Right atrium auricular region (tissue), 2 donors: ENCODE measurements around the gene GRK1. TPM values are rescaled to one million over a fixed set of nuclear protein-coding genes. Genes with fewer than 3 reads are reported as not detected.

Experiments used
- DNase-seq: peaks from one replicate; pipeline ENCODE4 v3.0.0-alpha.2; 2019; ENCODE audit warnings: low spot score
- H3K27ac ChIP-seq, 2 donors: fragments of 200-600 bp; sonication (generic); 1 replicate in 1 of 2; 2 replicates in 1 of 2; pipeline ENCODE4 v1.5.1; 2016 to 2019
- H3K27me3 ChIP-seq, 2 donors: fragments of 200-600 bp; sonication (generic); one replicate each; pipeline versions ENCODE4 v1.5.1 to v1.6.0; 2017 to 2019
- H3K36me3 ChIP-seq: fragments of 200-600 bp; sonication (generic); one replicate; pipeline ENCODE4 v1.5.1; 2016
- H3K4me1 ChIP-seq, 2 donors: fragments of 200-600 bp; sonication (generic); one replicate each; pipeline versions ENCODE4 v1.5.1 to v1.6.0; 2017 to 2019
- H3K4me3 ChIP-seq, 2 donors: fragments of 200-600 bp; sonication (generic); 1 replicate in 1 of 2; 2 replicates in 1 of 2; pipeline ENCODE4 v1.5.1; 2017 to 2019; ENCODE audit warnings: mild to moderate bottlenecking in 1 of 2, moderate library complexity in 1 of 2
- H3K9me3 ChIP-seq, 2 donors: fragments of 200-600 bp; sonication (generic); one replicate each; pipeline ENCODE4 v1.5.1; 2019
- CTCF ChIP-seq, 2 donors: fragments of 200-600 bp; sonication (generic); IDR thresholded peaks; one replicate each; pipeline ENCODE4 v1.5.1; 2019; ENCODE audit warnings: antibody characterized with exemption in 2 of 2
- total RNA-seq, 2 donors: library from RNA; depleted of rRNA; stranded (reverse); fragments of >200 nt; gene quantifications; one replicate each; pipeline ENCODE4 v1.1.0, GENCODE V29; 2016

GRK1 gene
- total RNA-seq, 2 donors from 2014 or later, result not detected

DNA sequence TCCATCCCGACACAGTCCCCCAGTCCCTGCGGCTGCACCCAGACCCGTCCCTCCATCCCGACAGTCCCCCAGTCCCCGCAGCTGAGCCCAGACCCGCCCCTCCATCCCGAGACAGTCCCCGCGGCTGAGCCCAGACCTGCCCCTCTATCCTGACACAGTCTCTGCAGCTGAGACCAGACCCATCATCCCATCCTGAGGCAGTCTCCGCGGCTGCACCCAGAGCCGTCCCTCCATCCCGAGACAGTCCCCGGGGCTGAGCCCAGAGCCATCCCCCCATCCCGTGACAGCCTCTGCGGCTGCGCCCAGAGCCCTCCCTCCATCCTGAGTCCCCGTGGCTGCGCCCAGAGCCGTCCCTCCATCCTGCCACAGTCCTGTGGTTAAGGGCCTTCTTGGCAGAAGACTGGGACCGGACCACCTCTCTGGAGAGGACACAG is 63.3 kb downstream of the GRK1 start:
- Histone ChIP-seq H3K27ac (no peak overlapping the region), H3K9me3 (no peaks in the 10 kb centered on the region), H3K27me3 (no peaks in the 10 kb centered on the region), H3K4me1 (peaks cover 0 to 16% of the 10 kb centered on the region in 2 donors), H3K36me3 (no peaks in the 10 kb centered on the region), H3K4me3 (no peak overlapping the region)
- no peak for DNase-seq
- TF ChIP-seq CTCF (IDR thresholded peaks at IDR 0.05), result no peak

- Histone ChIP-seq H3K4me1 (peaks cover 0 to 16% of the 10 kb centered on the region in 2 donors), H3K4me3 (no peak overlapping the region), H3K27ac (no peak overlapping the region), H3K36me3 (no peaks in the 10 kb centered on the region), H3K27me3 (no peaks in the 10 kb centered on the region), H3K9me3 (no peaks in the 10 kb centered on the region)
- TF ChIP-seq CTCF (IDR thresholded peaks at IDR 0.05), result no peak
- no peak for DNase-seq
These were observed 63.8 kb downstream of the GRK1 start for GRCh38 chr13:113730831-113731191.

GRCh38 chr13:113731192-113732175 is 64.5 kb downstream of the GRK1 start:
- no peak for DNase-seq
- no peak for TF ChIP-seq CTCF (IDR thresholded peaks at IDR 0.05)
- H3K4me3 ChIP-seq, result no peak overlapping the region

GRCh38 chr13:113732176-113732960 is 65.3 kb downstream of the GRK1 start:
- H3K27me3 ChIP-seq, result no peaks in the 10 kb centered on the region
- no peaks in the 10 kb centered on the region for H3K36me3 ChIP-seq
- no peak overlapping the region for H3K27ac ChIP-seq
- no peak for TF ChIP-seq CTCF (IDR thresholded peaks at IDR 0.05)
- DNase-seq, result no peak
- H3K4me3 ChIP-seq, result no peak overlapping the region
- no peaks in the 10 kb centered on the region for H3K9me3 ChIP-seq
- H3K4me1 ChIP-seq, result peaks cover 0 to 11% of the 10 kb centered on the region in 2 donors

More at GRCh38 chr13:113731192-113732175, 64.5 kb downstream of the GRK1 start:
- Histone ChIP-seq H3K9me3 (no peaks in the 10 kb centered on the region), H3K4me1 (peaks cover 0 to 14% of the 10 kb centered on the region in 2 donors), H3K27ac (no peak overlapping the region), H3K36me3 (no peaks in the 10 kb centered on the region), H3K27me3 (no peaks in the 10 kb centered on the region)

DNA sequence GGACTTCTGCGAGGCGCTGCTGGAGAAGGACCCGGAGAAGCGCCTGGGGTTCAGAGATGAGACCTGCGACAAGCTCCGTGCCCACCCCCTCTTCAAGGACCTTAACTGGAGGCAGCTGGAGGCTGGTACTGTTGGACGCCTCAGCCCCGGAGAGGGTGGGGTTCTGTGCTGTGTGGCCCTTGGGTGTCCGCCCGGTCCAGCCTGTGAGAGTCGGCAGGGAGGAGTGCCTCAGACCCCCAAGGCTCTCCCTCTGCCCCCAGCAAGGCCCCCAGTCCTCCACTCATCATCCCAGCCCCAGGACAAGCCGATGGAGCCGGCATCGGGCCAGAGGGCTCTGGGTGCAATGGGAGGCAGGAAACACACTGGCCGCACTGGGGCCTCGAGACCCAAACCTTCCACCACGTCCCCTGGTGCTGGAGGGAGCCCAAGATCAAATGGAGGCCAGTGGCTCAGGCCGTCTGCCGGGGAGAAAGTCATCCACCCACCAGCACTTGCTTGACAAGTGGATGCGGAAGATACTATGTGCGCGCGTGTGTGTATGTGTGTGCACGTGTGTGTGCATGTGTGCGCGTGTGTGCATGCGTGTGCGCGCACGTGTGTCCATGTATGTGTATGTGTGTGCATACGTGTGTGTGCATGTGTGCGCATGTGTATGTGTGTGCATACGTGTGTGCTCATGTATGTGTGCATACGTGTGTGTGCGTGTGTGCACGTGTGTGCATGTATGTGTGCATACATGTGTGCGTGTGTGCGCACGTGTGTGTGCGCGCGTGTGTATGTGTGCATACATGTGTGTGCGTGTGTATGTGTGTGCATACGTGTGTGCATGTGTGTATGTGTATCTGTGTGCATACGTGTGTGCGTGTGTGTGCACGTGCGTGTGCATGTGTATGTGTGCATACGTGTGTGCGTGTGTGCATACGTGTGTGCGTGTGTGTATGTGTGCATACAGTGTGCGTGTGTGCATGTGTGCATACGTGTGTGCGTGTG is 66.2 kb downstream of the GRK1 start:
- DNase-seq, result no peak
- no peak for TF ChIP-seq CTCF (IDR thresholded peaks at IDR 0.05)
- Histone ChIP-seq H3K27me3 (no peaks in the 10 kb centered on the region), H3K36me3 (no peaks in the 10 kb centered on the region), H3K27ac (no peak overlapping the region), H3K4me3 (no peak overlapping the region), H3K9me3 (no peaks in the 10 kb centered on the region), H3K4me1 (peaks cover 0 to 11% of the 10 kb centered on the region in 2 donors)
